A673 (cell line): Measurements from ENCODE around the gene DCN. TPM values are rescaled to one million over a fixed set of nuclear protein-coding genes. Genes with fewer than 3 reads are reported as not detected.

Source experiments
- Bru-seq: library from RNA; stranded (reverse); fragments of 400-500 nt; gene quantifications from one replicate; lab custom pipeline; 2021; lab: Mats Ljungman, UMichigan
- BruChase-seq, 2 experiments: library from RNA; stranded (reverse); fragments of 400-500 nt; gene quantifications; one replicate each; lab custom pipeline; 2021; lab: Mats Ljungman, UMichigan
- BruUV-seq: library from RNA; stranded (reverse); fragments of 400-500 nt; replicated peaks from 2 replicates; lab custom pipeline; 2021; lab: Mats Ljungman, UMichigan
- CTCF ChIA-PET: fragments of 300-600 bp; sonication (Branson Sonifier 250); formaldehyde crosslinking; loops from one replicate; lab custom pipeline; 2022; ENCODE audit warnings: antibody characterized with exemption; lab: Charles Lee
- POLR2A ChIA-PET: fragments of 300-600 bp; sonication (Branson Sonifier 250); formaldehyde crosslinking; loops from one replicate; lab custom pipeline; 2022; ENCODE audit warnings: antibody characterized with exemption; ENCODE audit not compliant: low non-redundant PET; lab: Charles Lee
- DNase-seq: peaks from one replicate; pipeline ENCODE4 v3.0.0-alpha.2; 2015; ENCODE audit warnings: low spot score
- H3K27ac ChIP-seq: fragments of 200-600 bp; sonication (generic); 2 replicates; pipeline ENCODE4 v1.5.1; 2016; ENCODE audit warnings: mixed run types, low read depth, mild to moderate bottlenecking, mixed read lengths, antibody characterized with exemption, low read length; ENCODE audit not compliant: poor library complexity, severe bottlenecking
- H3K27me3 ChIP-seq: fragments of 200-600 bp; sonication (generic); replicated peaks from 2 replicates; pipeline ENCODE4 v1.6.1; 2017; ENCODE audit warnings: mixed run types, low read depth, mild to moderate bottlenecking, mixed read lengths, antibody characterized with exemption, low read length; ENCODE audit not compliant: insufficient read depth, poor library complexity
- H3K36me3 ChIP-seq: fragments of 200-600 bp; sonication (generic); 2 replicates; pipeline ENCODE4 v1.6.1; 2016; ENCODE audit warnings: mixed run types, mild to moderate bottlenecking, mixed read lengths, antibody characterized with exemption, low read length; ENCODE audit not compliant: insufficient read depth, poor library complexity, severe bottlenecking
- H3K4me1 ChIP-seq: fragments of 200-600 bp; sonication (generic); 2 replicates; pipeline ENCODE4 v1.6.1; 2017; ENCODE audit warnings: mixed run types, mild to moderate bottlenecking, mixed read lengths, antibody characterized with exemption, low read length; ENCODE audit not compliant: insufficient read depth, poor library complexity, severe bottlenecking
- H3K4me3 ChIP-seq: fragments of 200-600 bp; sonication (generic); 2 replicates; pipeline ENCODE4 v1.5.1; 2016; ENCODE audit warnings: low read depth, mixed run types, mild to moderate bottlenecking, mixed read lengths, low read length; ENCODE audit not compliant: poor library complexity, severe bottlenecking
- H3K9me3 ChIP-seq: fragments of 200-600 bp; sonication (generic); 2 replicates; pipeline ENCODE4 v1.6.1; 2016; ENCODE audit warnings: mixed run types, low read depth, mild to moderate bottlenecking, mixed read lengths, antibody characterized with exemption, low read length; ENCODE audit not compliant: poor library complexity, severe bottlenecking
- EZH2 ChIP-seq: fragments of 200-600 bp; sonication (generic); IDR thresholded peaks from 2 replicates; pipeline ENCODE4 v1.6.1; 2017; ENCODE audit warnings: borderline replicate concordance, low read depth, mild to moderate bottlenecking, mixed read lengths, antibody characterized with exemption, low read length; ENCODE audit not compliant: poor library complexity, severe bottlenecking
- intact Hi-C: fragments of 100-400 bp; cut with micrococcal nuclease; formaldehyde crosslinking; loops from one replicate; pipeline ENCODE4 v1.10.0; 2022; ENCODE audit not compliant: unreplicated experiment
- long read RNA-seq: library from polyadenylated mRNA; stranded (forward); transcript quantifications from one replicate; pipeline ENCODE4 v2.0.0, GENCODE V29; 2022
- total RNA-seq: library from RNA; stranded (reverse); gene quantifications from 2 replicates; pipeline ENCODE4 v1.2.3, GENCODE V29; 2021
- TF ChIP-seq, protein P1 (sequence below): fragments of 300-800, 200-600 bp; sonication (generic); conservative IDR thresholded peaks from 2 replicates; pipeline ENCODE4 v1.5.1; 2017; ENCODE audit warnings: low read depth, mild to moderate bottlenecking, antibody characterized with exemption, low read length, moderate library complexity, mixed read lengths

DCN gene, protein sequence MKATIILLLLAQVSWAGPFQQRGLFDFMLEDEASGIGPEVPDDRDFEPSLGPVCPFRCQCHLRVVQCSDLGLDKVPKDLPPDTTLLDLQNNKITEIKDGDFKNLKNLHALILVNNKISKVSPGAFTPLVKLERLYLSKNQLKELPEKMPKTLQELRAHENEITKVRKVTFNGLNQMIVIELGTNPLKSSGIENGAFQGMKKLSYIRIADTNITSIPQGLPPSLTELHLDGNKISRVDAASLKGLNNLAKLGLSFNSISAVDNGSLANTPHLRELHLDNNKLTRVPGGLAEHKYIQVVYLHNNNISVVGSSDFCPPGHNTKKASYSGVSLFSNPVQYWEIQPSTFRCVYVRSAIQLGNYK
- total RNA-seq (3.5 and 3.6 TPM in 2 replicates), Bru-seq, nascent RNA (percentile 29 among the genes with signal in this experiment), BruChase-seq, experiment 1, labeled RNA remaining after a 2-hour chase (percentile 21 among the genes with signal in this experiment), BruChase-seq, experiment 2, labeled RNA remaining after a 6-hour chase (percentile 27 among the genes with signal in this experiment)
- long read RNA-seq, full-length matches to known transcripts: 2 of 2 reads
- long read RNA-seq, partial matches to known transcripts: 0 of 2 reads
- long read RNA-seq, other reads (novel, unspliced or antisense): 0 of 2 reads

DNA sequence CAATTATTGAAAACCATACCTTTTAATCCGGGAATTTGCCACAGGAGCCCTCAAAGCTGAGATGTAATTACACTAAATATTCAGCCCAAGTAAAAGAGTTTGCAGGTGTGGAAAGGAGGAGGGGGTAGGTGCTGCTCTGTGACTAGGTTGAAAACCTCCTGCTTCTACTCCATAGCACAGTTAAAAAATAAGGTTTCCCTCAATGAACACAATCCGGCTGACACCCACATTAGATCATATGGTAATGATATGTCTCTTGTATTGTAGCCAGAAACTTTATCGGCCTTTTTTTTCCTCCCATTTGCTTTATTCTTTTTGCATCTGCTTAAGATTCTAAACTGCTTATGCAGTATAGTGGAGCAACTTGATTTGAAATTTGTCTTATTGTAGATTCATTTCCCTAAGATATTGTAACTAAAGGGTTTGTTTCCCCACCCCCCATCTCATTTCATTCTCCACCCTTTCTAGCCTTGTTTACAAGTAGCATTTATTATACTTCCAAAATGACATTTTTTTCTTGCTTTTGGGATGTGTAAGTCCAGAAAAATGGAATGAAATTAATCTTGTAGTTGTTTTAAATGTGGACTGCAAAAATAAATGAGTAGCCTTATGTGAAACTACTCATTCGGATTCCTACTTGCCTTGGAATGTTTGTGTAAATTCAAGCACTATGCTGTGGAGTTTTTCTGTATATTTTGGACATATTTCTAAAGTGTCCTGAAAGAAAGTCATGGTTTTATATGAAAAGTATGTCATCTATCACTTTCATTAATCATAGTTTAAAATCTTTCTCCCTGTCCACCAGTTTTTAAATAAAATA, at the start of gene DCN:
TSS of gene DCN (minus strand) at position 182 of the 820 bp plus-strand sequence. CDS start 4,265 bp downstream, outside the sequence.
- Histone ChIP-seq H3K36me3 (no peaks in the 10 kb centered on the region), H3K4me3 (no peak within 1 kb of the TSS), H3K27ac (no peak within 1 kb of the TSS), H3K9me3 (no peaks in the 10 kb centered on the region), H3K27me3 (no peaks in the 10 kb centered on the region), H3K4me1 (peaks cover 11% of the 10 kb centered on the region)
- no TSS peak for BruUV-seq
- no peak for DNase-seq
- POLR2A ChIA-PET: no interaction called here
- intact Hi-C loops: no loop called here
- TF ChIP-seq EZH2: no peak
- TF ChIP-seq, protein P1, sequence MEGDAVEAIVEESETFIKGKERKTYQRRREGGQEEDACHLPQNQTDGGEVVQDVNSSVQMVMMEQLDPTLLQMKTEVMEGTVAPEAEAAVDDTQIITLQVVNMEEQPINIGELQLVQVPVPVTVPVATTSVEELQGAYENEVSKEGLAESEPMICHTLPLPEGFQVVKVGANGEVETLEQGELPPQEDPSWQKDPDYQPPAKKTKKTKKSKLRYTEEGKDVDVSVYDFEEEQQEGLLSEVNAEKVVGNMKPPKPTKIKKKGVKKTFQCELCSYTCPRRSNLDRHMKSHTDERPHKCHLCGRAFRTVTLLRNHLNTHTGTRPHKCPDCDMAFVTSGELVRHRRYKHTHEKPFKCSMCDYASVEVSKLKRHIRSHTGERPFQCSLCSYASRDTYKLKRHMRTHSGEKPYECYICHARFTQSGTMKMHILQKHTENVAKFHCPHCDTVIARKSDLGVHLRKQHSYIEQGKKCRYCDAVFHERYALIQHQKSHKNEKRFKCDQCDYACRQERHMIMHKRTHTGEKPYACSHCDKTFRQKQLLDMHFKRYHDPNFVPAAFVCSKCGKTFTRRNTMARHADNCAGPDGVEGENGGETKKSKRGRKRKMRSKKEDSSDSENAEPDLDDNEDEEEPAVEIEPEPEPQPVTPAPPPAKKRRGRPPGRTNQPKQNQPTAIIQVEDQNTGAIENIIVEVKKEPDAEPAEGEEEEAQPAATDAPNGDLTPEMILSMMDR: no peak
- CTCF ChIA-PET: no interaction called here

DNA sequence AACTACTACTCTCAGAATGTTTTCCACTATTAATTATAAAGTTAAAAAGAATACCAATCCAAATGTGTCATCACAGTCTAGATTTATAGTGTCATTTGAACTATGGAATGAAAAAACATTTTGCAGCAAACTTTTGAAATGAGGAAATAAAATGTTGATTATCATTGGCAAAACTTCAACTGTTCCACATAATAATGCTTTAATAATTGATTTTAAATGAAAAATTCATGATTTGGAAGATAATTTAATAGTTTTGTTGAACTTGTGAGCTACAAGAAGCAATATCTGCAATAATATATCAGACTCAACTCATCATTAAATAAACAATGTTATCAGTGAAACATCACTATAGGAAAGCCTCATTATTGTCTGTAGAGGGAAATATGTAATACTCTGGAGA, 48.2 kb upstream of the DCN start:
- TF ChIP-seq EZH2: no peak
- TF ChIP-seq, protein P1: no peak
- Histone ChIP-seq H3K27ac (no peak overlapping the region), H3K4me3 (no peak overlapping the region), H3K9me3 (no peaks in the 10 kb centered on the region), H3K36me3 (no peaks in the 10 kb centered on the region), H3K27me3 (no peaks in the 10 kb centered on the region), H3K4me1 (no peaks in the 10 kb centered on the region)
- POLR2A ChIA-PET: no interaction called here
- BruUV-seq: no TSS peak
- DNase-seq: no peak
- intact Hi-C loops: no loop called here
- CTCF ChIA-PET: no interaction called here

DNA sequence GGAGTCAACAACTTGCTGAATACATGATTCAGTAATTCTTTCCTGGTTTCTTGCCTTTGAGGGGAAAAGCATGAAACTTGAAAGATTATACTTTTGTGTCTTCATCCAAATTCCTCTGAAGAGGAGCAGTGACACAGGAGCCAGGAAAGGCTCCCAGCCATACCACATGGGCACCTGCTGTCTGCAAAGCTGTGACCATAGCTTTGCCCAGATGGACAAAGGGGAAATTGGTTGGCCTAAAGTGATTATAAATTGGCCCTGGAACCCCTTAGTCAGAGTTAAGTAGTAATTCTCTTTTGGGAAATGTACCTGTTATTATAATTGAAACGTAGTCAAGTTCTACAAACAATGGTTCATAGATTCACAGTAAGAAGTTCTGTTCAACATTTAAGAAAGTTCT, 44.3 kb upstream of the DCN start:
- CTCF ChIA-PET: no interaction called here

More for the DNA sequence above, 44.3 kb upstream of the DCN start:
- Histone ChIP-seq H3K4me1 (no peaks in the 10 kb centered on the region), H3K9me3 (no peaks in the 10 kb centered on the region), H3K27ac (no peak overlapping the region), H3K27me3 (no peaks in the 10 kb centered on the region), H3K4me3 (no peak overlapping the region), H3K36me3 (no peaks in the 10 kb centered on the region)
- TF ChIP-seq EZH2: no peak
- TF ChIP-seq, protein P1: no peak
- intact Hi-C loops: no loop called here
- POLR2A ChIA-PET: no interaction called here
- DNase-seq: no peak
- BruUV-seq: no TSS peak
